HEK293 (cell line): ENCODE results near the gene COPZ1.

ENCODE experiments used
- CTCF ChIA-PET: fragments of 350-600 bp; formaldehyde crosslinking; extraction: SDS; loops from one replicate; lab custom pipeline; 2021; ENCODE audit warnings: antibody characterized with exemption; lab: Yijun Ruan, JAX
- POLR2A ChIA-PET: fragments of 300-600 bp; formaldehyde crosslinking; extraction: SDS; loops from one replicate; lab custom pipeline; 2020; ENCODE audit warnings: antibody characterized with exemption, inconsistent platforms; lab: Yijun Ruan, JAX
- H3K27ac ChIP-seq: fragments of 200-500 bp; sonication (Bioruptor generic); 2 replicates; pipeline ENCODE4 v1.5.1; 2014; ENCODE audit warnings: low read depth, low read length, control low read depth, inconsistent platforms; ENCODE audit errors: extremely low read depth
- H3K36me3 ChIP-seq, 2 experiments: fragments of 200-500 bp in 1 of 2; sonication (Bioruptor generic) in 1 of 2; 1 replicate in 1 of 2; 2 replicates in 1 of 2; pipeline ENCODE4 v1.5.1; 2014 to 2017; ENCODE audit warnings: inconsistent platforms in 2 of 2, low read length in 2 of 2; ENCODE audit not compliant: control insufficient read depth in 2 of 2, insufficient read depth in 1 of 2
- H3K4me1 ChIP-seq: fragments of 200-500 bp; sonication (Bioruptor generic); 2 replicates; pipeline ENCODE4 v1.5.1; 2014; ENCODE audit warnings: mild to moderate bottlenecking, low read length, inconsistent platforms; ENCODE audit not compliant: control insufficient read depth, insufficient read depth
- H3K4me3 ChIP-seq: 2 replicates; pipeline ENCODE4 v1.5.1; 2011; ENCODE audit warnings: low read depth, mild to moderate bottlenecking, control low read depth, low read length, moderate library complexity
- H3K9me3 ChIP-seq: fragments of 200-500 bp; sonication (Bioruptor generic); 2 replicates; pipeline ENCODE4 v1.5.1; 2014; ENCODE audit warnings: low read depth, low read length, inconsistent platforms; ENCODE audit not compliant: control insufficient read depth, insufficient read depth
- BCL11B ChIP-seq: fragments of 450-650 bp; formaldehyde crosslinking; IDR thresholded peaks from 2 replicates; pipeline ENCODE4 v1.5.1; 2016; ENCODE audit warnings: low read depth, missing biosample characterization, missing genetic modification characterization
- HOXA7 ChIP-seq: sonication (generic); formaldehyde crosslinking; IDR thresholded peaks from 2 replicates; pipeline ENCODE4 v1.8.1; 2022; ENCODE audit warnings: missing genetic modification reagents, borderline replicate concordance
- MYNN ChIP-seq: fragments of 450-650 bp; formaldehyde crosslinking; IDR thresholded peaks from 2 replicates; pipeline ENCODE4 v1.5.1; 2016; ENCODE audit warnings: missing biosample characterization, missing genetic modification characterization, borderline replicate concordance
- PRDM1 ChIP-seq: fragments of 450-650 bp; formaldehyde crosslinking; IDR thresholded peaks from 2 replicates; pipeline ENCODE4; 2016; ENCODE audit warnings: missing biosample characterization, missing genetic modification characterization
- RBAK ChIP-seq: fragments of 450-650 bp; formaldehyde crosslinking; IDR thresholded peaks from 2 replicates; pipeline ENCODE4 v1.5.1; 2016; ENCODE audit warnings: missing biosample characterization, missing genetic modification characterization
- SP7 ChIP-seq: fragments of 450-650 bp; formaldehyde crosslinking; IDR thresholded peaks from 2 replicates; pipeline ENCODE4 v1.5.1; 2016; ENCODE audit warnings: missing biosample characterization, missing genetic modification characterization
- TCF7L2 ChIP-seq: IDR thresholded peaks from 2 replicates; pipeline ENCODE4 v1.6.1; 2011; ENCODE audit warnings: low read depth, mild to moderate bottlenecking, inconsistent platforms, low read length, moderate library complexity, borderline replicate concordance
- ZFP69B ChIP-seq: fragments of 450-650 bp; formaldehyde crosslinking; IDR thresholded peaks from 2 replicates; pipeline ENCODE4 v1.5.1; 2016; ENCODE audit warnings: missing biosample characterization, missing genetic modification characterization
- ZNF140 ChIP-seq: fragments of 450-650 bp; formaldehyde crosslinking; IDR thresholded peaks from 2 replicates; pipeline ENCODE4 v1.5.1; 2016; ENCODE audit warnings: missing biosample characterization, missing genetic modification characterization
- ZNF2 ChIP-seq: fragments of 450-650 bp; formaldehyde crosslinking; IDR thresholded peaks from 2 replicates; pipeline ENCODE4 v1.5.1; 2016; ENCODE audit warnings: missing biosample characterization, missing genetic modification characterization
- ZNF23 ChIP-seq: fragments of 450-650 bp; formaldehyde crosslinking; IDR thresholded peaks from 2 replicates; pipeline ENCODE4 v1.5.1; 2016; ENCODE audit warnings: missing biosample characterization, missing genetic modification characterization, borderline replicate concordance
- ZNF37A ChIP-seq: fragments of 450-650 bp; IDR thresholded peaks from 2 replicates; pipeline ENCODE4 v1.5.1; 2018; ENCODE audit warnings: missing biosample characterization, missing genetic modification characterization
- ZNF514 ChIP-seq: fragments of 450-650 bp; formaldehyde crosslinking; IDR thresholded peaks from 2 replicates; pipeline ENCODE4 v1.5.1; 2016; ENCODE audit warnings: missing biosample characterization, missing genetic modification characterization
- ZNF530 ChIP-seq: fragments of 450-650 bp; formaldehyde crosslinking; IDR thresholded peaks from 2 replicates; pipeline ENCODE4 v1.5.1; 2016; ENCODE audit warnings: low read depth, missing biosample characterization, missing genetic modification characterization
- ZNF548 ChIP-seq: fragments of 450-650 bp; formaldehyde crosslinking; IDR thresholded peaks from 2 replicates; pipeline ENCODE4 v1.5.1; 2016; ENCODE audit warnings: missing biosample characterization, missing genetic modification characterization
- ZNF549 ChIP-seq: fragments of 450-650 bp; IDR thresholded peaks from 2 replicates; pipeline ENCODE4 v1.5.1; 2018; ENCODE audit warnings: missing biosample characterization, missing genetic modification characterization, mild to moderate bottlenecking, inconsistent platforms, moderate library complexity
- ZNF654 ChIP-seq: fragments of 450-650 bp; formaldehyde crosslinking; IDR thresholded peaks from 2 replicates; pipeline ENCODE4 v1.5.1; 2016; ENCODE audit warnings: low read depth, missing biosample characterization, missing genetic modification characterization
- ZNF660 ChIP-seq: fragments of 450-650 bp; IDR thresholded peaks from 2 replicates; pipeline ENCODE4 v1.5.1; 2018; ENCODE audit warnings: missing biosample characterization, mild to moderate bottlenecking, missing genetic modification characterization
- ZNF670 ChIP-seq: fragments of 450-650 bp; formaldehyde crosslinking; IDR thresholded peaks from 2 replicates; pipeline ENCODE4 v1.5.1; 2016; ENCODE audit warnings: missing biosample characterization, missing genetic modification characterization, low read depth
- ZNF792 ChIP-seq: fragments of 450-650 bp; formaldehyde crosslinking; IDR thresholded peaks from 2 replicates; pipeline ENCODE4 v1.5.1; 2016; ENCODE audit warnings: missing biosample characterization, missing genetic modification characterization
- ZSCAN30 ChIP-seq: fragments of 450-650 bp; IDR thresholded peaks from 2 replicates; pipeline ENCODE4 v1.5.1; 2018; ENCODE audit warnings: missing biosample characterization, mild to moderate bottlenecking, missing genetic modification characterization, moderate library complexity
- TF ChIP-seq, protein P1 (sequence below): fragments of 450-650 bp; formaldehyde crosslinking; IDR thresholded peaks from 2 replicates; pipeline ENCODE4 v1.5.1; 2016; ENCODE audit warnings: missing biosample characterization, missing genetic modification characterization
- TF ChIP-seq, protein P2 (sequence below): fragments of 450-650 bp; formaldehyde crosslinking; IDR thresholded peaks from 2 replicates; pipeline ENCODE4 v1.5.1; 2016; ENCODE audit warnings: missing biosample characterization, missing genetic modification characterization
- TF ChIP-seq, protein P3 (sequence below): fragments of 450-650 bp; formaldehyde crosslinking; IDR thresholded peaks from 2 replicates; pipeline ENCODE4 v1.5.1; 2017; ENCODE audit warnings: missing biosample characterization, missing genetic modification characterization
- TF ChIP-seq, protein P4 (sequence below): fragments of 450-650 bp; formaldehyde crosslinking; IDR thresholded peaks from 2 replicates; pipeline ENCODE4 v1.5.1; 2016; ENCODE audit warnings: missing biosample characterization, missing genetic modification characterization
- TF ChIP-seq, protein P5 (sequence below): fragments of 450-650 bp; formaldehyde crosslinking; IDR thresholded peaks from 2 replicates; pipeline ENCODE4 v1.5.1; 2016; ENCODE audit warnings: missing biosample characterization, missing genetic modification characterization

Gene COPZ1

DNA sequence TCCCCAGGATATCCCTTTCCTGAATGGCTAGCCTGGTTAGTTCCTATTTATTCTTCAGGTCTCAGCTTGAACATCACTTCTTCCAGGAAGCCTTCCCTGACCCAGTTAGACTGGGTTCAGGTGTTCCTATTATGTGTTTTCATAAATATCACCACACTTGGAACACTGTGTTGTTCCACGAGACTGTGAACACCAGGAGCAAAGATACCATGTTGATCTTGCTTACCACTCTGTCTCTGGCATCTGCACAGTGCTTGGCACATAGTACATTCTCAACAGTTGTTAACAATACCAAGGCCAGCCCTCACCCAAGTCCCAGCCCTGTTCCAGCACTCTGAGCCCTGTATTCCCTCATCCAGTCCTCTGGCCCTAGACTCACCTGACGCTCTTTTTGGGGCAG lies 73.3 kb downstream of the COPZ1 start (continued):
- TF ChIP-seq ZNF140 (no peak), ZNF670 (tag by site-specific recombination) (no peak), ZNF548 (tag by site-specific recombination) (no peak)

DNA sequence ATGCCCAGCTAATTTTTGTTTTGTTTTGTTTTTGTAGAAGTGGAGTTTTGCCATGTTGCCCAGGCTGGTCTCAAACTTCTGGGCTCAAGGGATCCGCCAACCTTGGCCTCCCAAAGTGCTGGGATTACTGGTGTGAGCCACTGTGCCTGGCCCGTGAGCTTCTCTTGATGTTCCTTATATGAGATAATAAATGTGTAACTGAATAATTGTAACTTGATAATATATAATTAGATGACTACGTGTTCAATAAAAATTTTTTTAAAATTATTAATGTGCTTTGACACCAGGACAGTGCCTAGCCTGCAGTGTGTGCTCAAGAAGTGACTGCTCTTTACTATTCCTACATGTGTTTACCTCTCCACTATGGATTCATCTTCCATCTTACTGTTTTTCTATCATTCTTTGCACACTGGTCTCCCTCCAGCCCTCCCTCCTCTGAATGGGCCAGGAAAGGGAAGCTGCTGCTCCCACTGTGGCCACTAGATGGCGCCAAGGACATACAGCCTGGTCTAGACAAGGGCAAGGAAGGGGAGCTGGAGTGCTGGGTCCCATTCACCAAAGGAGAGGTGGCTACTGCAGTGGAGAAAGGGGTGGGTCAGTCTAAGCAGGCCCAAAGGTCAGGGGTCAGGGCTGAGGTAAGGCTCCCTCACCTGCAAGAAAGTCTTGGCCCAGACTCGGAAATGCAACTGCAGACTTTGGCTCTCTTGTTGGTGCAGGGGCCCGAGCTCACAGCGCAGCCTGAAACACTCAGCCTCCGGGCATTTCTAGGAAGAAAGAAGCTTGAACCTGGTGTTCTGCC lies 74.3 kb downstream of the COPZ1 start:
- CTCF ChIA-PET, result interaction anchor here (0.6 to 12.2 kb wide), 44 partner anchors 13 to 1449 kb away, joined by 3 to 924 read pairs (median 4); partner anchors contain the start of genes ITGA5 and ZNF385A
- H3K4me1 ChIP-seq, result no peaks in the 10 kb centered on the region
- H3K4me3 ChIP-seq, result no peak overlapping the region
- peaks cover 16 to 98% of the 10 kb centered on the region in 2 experiments for H3K36me3 ChIP-seq
- POLR2A ChIA-PET, result interaction anchor here (0.8 to 1.7 kb wide), 4 partner anchors 19 to 41 kb away, joined by 3 to 15 read pairs (median 5); no protein-coding TSS in a partner anchor
- TF ChIP-seq PRDM1 (tag by site-specific recombination) (peak; percentile 24; the same call in 1 of the 2 replicates), ZNF514 (no peak), BCL11B (tag by site-specific recombination) (0 out of 2 replicates have a peak, but pooled peaks have one; percentile 41), ZNF654 (peak; percentile 94), ZNF2 (tag by site-specific recombination) (peak; percentile 92), ZNF792 (tag by site-specific recombination) (no peak), SP7 (tag by site-specific recombination) (peak; percentile 86), ZNF23 (tag by site-specific recombination) (no peak), ZNF549 (no peak), ZNF660 (tag by site-specific recombination) (0 out of 2 replicates have a peak, but pooled peaks have one; percentile 36), ZFP69B (tag by site-specific recombination) (0 out of 2 replicates have a peak, but pooled peaks have one; percentile 29), ZNF548 (tag by site-specific recombination) (no peak)
- TF ChIP-seq, protein P1, sequence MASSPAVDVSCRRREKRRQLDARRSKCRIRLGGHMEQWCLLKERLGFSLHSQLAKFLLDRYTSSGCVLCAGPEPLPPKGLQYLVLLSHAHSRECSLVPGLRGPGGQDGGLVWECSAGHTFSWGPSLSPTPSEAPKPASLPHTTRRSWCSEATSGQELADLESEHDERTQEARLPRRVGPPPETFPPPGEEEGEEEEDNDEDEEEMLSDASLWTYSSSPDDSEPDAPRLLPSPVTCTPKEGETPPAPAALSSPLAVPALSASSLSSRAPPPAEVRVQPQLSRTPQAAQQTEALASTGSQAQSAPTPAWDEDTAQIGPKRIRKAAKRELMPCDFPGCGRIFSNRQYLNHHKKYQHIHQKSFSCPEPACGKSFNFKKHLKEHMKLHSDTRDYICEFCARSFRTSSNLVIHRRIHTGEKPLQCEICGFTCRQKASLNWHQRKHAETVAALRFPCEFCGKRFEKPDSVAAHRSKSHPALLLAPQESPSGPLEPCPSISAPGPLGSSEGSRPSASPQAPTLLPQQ (tag by site-specific recombination), result peak; percentile 43; the same call in 1 of the 2 replicates
- TF ChIP-seq, protein P2, sequence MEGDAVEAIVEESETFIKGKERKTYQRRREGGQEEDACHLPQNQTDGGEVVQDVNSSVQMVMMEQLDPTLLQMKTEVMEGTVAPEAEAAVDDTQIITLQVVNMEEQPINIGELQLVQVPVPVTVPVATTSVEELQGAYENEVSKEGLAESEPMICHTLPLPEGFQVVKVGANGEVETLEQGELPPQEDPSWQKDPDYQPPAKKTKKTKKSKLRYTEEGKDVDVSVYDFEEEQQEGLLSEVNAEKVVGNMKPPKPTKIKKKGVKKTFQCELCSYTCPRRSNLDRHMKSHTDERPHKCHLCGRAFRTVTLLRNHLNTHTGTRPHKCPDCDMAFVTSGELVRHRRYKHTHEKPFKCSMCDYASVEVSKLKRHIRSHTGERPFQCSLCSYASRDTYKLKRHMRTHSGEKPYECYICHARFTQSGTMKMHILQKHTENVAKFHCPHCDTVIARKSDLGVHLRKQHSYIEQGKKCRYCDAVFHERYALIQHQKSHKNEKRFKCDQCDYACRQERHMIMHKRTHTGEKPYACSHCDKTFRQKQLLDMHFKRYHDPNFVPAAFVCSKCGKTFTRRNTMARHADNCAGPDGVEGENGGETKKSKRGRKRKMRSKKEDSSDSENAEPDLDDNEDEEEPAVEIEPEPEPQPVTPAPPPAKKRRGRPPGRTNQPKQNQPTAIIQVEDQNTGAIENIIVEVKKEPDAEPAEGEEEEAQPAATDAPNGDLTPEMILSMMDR (tag by site-specific recombination), result peak; percentile 96
- TF ChIP-seq, protein P3, sequence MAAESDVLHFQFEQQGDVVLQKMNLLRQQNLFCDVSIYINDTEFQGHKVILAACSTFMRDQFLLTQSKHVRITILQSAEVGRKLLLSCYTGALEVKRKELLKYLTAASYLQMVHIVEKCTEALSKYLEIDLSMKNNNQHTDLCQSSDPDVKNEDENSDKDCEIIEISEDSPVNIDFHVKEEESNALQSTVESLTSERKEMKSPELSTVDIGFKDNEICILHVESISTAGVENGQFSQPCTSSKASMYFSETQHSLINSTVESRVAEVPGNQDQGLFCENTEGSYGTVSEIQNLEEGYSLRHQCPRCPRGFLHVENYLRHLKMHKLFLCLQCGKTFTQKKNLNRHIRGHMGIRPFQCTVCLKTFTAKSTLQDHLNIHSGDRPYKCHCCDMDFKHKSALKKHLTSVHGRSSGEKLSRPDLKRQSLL (tag by site-specific recombination), result no peak
- H3K27ac ChIP-seq, result no peak overlapping the region
- no peaks in the 10 kb centered on the region for H3K9me3 ChIP-seq

DNA sequence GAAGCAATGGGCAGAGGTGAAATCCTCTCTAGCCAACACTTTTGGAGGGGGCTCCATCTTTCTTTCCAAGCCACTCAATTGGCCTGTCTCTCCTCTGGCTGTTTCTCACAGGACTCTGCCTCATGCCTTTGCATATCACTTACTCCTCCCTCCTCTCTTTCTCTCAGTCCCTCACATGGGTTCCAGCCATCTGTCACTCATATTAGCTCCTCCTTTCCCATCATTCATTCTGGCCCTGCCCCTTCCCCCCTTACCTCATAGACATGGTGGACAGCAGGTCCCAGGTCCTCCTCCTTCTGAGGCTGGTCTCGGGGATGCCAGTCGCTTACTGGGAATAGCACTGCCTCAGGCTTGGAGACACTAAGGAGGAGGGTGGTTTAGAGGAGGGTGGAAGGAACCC lies 76.2 kb downstream of the COPZ1 start:
- CTCF ChIA-PET, result interaction anchor here (0.7 to 12.2 kb wide), 9 partner anchors 8 to 126 kb away, joined by 3 to 924 read pairs (median 16); partner anchors contain the start of genes ITGA5 and ZNF385A
- POLR2A ChIA-PET, result interaction anchor here (0.7 kb wide), 1 partner anchor 22 kb away, joined by 3 read pairs; no protein-coding TSS in a partner anchor
- no peak overlapping the region for H3K27ac ChIP-seq
- no peaks in the 10 kb centered on the region for H3K4me1 ChIP-seq
- H3K4me3 ChIP-seq, result no peak overlapping the region
- no peaks in the 10 kb centered on the region for H3K9me3 ChIP-seq
- peaks cover 16 to 93% of the 10 kb centered on the region in 2 experiments for H3K36me3 ChIP-seq
- TF ChIP-seq MYNN (tag by site-specific recombination), result no peak
- no peak for TF ChIP-seq HOXA7 (CRISPR knock-in tag)
- TF ChIP-seq, protein P4, sequence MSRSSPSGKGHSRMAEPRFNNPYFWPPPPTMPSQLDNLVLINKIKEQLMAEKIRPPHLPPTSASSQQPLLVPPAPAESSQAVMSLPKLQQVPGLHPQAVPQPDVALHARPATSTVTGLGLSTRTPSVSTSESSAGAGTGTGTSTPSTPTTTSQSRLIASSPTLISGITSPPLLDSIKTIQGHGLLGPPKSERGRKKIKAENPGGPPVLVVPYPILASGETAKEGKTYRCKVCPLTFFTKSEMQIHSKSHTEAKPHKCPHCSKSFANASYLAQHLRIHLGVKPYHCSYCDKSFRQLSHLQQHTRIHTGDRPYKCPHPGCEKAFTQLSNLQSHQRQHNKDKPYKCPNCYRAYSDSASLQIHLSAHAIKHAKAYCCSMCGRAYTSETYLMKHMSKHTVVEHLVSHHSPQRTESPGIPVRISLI (tag by site-specific recombination), result no peak
- no peak for TF ChIP-seq ZNF37A (tag by site-specific recombination)
- TF ChIP-seq ZNF530 (tag by site-specific recombination), result no peak
- TF ChIP-seq TCF7L2, result no peak
- TF ChIP-seq RBAK (tag by site-specific recombination), result no peak
- TF ChIP-seq ZSCAN30, result no peak
- TF ChIP-seq, protein P5, sequence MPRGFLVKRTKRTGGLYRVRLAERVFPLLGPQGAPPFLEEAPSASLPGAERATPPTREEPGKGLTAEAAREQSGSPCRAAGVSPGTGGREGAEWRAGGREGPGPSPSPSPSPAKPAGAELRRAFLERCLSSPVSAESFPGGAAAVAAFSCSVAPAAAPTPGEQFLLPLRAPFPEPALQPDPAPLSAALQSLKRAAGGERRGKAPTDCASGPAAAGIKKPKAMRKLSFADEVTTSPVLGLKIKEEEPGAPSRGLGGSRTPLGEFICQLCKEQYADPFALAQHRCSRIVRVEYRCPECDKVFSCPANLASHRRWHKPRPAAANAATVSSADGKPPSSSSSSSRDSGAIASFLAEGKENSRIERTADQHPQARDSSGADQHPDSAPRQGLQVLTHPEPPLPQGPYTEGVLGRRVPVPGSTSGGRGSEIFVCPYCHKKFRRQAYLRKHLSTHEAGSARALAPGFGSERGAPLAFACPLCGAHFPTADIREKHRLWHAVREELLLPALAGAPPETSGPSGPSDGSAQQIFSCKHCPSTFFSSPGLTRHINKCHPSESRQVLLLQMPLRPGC (tag by site-specific recombination), result no peak
